Stimulated activated CD8-positive, alpha-beta memory T cell treated with anti-CD3 and anti-CD28 coated beads, Interleukin-4, amount 100 ng/mL, for 4 hours (primary cell): Measurements from ENCODE around the gene DDX10.
"Not testable (repeated sequence)": the region's sequence is repeated elsewhere in the genome, so short reads cannot be mapped to it uniquely, and the experiment has no call there.

ENCODE experiments used
- DNase-seq, 2 donors: peaks; one replicate each; pipeline ENCODE4 v3.0.0-alpha.2; 2020; ENCODE audit warnings: low read depth in 2 of 2, low spot score in 1 of 2

DDX10 gene

GRCh38 chr11:108713076-108713790, 48.4 kb downstream of the DDX10 start:
- DNase-seq: no peak

- DNase-seq: no peak
Measured at GRCh38 chr11:108715239-108715638, 50.4 kb downstream of the DDX10 start.

- no peak for DNase-seq
Measured at GRCh38 chr11:108718466-108718865, 53.6 kb downstream of the DDX10 start.

GRCh38 chr11:108724974-108725689, 60.3 kb downstream of the DDX10 start:
- DNase-seq: no peak

GRCh38 chr11:108726077-108726800, 61.4 kb downstream of the DDX10 start:
- no peak for DNase-seq

- DNase-seq: no peak
Measured at GRCh38 chr11:108727665-108728064, 62.8 kb downstream of the DDX10 start.

DNA sequence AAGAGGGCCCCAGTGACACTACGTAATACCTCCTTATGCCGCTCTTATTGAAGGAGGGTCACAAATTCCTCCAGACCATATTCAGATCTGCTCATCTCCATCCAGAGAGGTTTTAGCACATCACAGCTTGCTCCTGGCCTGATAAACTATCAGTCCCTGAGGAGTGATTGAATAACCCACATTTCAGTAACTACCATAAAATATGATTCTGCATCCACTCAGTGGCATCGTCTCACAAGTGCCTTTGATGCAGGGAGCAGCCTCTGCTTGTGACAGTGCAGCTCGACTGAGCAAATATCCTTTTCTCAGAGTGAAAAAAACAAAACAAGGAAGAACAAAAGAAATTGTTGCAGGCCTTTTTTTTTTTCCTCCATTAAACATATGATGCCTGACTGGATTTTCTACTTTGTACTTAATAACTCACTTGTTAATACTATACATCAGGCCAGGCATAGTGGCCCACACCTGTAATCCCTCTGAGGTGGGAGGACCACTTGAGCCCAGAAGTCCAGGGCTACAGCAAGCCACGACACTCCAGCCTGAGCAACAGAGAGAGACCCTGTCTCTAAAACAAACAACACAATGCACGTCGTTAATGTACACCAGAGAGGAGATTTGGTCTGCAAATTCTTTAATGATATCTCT, 64.5 kb downstream of the DDX10 start:
- DNase-seq: no peak

DNA sequence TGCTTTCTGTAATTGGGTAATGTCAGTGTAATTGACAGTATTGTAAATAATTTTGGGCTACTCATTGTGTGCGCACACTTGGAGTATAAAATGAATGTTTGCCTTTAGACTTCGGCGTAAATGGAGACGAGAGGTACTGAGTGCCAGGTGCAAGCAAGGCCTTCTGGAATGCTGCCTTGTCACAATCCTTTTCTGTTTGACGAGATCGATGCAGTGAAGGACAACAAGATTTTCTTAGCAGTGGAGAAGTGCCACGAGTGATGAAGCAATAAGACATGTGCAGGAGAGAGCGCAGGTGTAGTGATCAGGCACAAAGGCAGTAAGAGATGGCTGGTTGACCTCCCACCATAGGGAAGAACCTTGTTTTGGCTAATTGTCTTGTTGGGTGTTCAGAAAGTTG, 67.5 kb downstream of the DDX10 start:
- DNase-seq: no peak

DNA sequence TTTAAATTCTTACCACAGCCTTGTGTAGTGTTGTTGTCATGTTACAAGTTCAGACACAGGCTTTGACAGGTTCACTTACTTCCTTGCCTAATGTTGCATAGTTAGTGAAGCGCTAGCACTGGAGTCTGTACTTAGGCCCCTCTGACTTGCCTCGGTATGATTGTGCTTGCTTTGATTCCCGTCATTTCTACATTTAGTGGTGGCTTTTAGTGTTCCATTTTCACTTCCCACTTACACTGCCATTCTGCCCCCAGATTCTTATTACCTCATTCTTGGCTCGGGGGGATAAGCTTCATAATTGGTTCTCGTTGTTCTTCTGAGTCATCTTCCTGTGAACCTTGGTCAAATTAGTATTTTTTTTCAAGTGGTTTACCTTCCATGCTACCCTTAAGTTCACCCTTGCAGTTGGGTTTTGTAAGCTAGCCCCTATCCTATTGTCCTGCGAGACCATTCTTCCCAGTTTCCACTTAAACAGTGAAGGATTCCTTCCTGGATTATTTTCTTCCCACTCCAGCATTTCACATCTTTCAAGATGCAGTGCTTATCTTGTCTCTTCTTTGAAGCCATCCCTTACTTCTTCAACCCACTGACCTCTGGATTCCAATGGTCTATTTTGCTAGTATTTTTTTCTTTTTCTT, 68.7 kb downstream of the DDX10 start:
- no peak for DNase-seq

- no peak for DNase-seq
Measured at GRCh38 chr11:108734283-108734682, 69.4 kb downstream of the DDX10 start.

DNA sequence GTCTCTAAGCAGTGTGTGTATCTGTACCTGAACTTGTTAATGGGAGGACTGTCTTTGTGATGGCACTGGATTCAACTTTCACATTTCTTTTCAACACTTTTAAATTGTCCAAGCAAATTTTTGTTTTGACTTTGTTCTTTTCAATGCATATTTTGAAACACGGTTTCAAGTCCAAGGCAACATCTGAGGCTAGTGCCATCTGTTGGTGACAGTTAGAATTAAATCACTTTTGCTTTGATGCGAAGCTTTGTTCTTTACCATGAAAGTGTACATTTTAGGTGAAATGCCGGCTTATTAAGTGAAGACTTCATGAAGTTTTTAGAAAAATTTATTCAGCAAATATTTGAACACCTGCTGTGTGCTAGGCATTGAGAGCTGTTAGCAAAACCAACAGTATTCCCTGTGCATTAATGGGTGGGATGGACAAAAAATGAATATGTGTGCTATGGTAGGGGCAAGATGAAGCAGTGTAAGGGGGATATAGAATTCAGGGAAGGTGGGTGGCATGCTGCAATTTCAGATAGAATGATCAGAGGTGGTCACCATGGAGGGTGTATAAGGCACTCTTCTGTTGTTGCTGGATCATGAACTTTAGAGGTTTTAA, 70.2 kb downstream of the DDX10 start:
- DNase-seq: no peak

DNA sequence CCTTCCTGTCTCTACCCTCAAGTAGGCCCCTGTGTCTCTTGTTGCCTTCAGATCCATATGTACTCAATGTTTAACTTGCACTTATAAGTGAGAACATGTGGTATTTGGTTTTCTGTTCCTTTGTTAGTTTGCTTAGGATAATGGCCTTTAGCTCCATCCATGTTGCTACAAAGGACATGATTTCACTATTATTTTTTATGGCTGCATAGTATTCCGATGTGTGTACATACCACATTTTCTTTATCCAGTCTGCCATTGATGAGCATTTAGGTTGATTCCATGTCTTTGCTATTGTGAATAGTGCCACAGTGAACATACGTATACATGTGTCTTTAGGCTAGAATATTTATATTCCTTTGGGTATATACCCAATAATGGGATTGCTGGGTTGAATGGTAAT, 75.3 kb downstream of the DDX10 start:
- DNase-seq: not testable (repeated sequence)

GRCh38 chr11:108743851-108744250, 79.0 kb downstream of the DDX10 start:
- DNase-seq: no peak

GRCh38 chr11:108748968-108749367, 84.1 kb downstream of the DDX10 start:
- DNase-seq: no peak

- no peak for DNase-seq
Measured at GRCh38 chr11:108751444-108751843, 86.6 kb downstream of the DDX10 start.

GRCh38 chr11:108752297-108752751, 87.5 kb downstream of the DDX10 start:
- DNase-seq: no peak

DNA sequence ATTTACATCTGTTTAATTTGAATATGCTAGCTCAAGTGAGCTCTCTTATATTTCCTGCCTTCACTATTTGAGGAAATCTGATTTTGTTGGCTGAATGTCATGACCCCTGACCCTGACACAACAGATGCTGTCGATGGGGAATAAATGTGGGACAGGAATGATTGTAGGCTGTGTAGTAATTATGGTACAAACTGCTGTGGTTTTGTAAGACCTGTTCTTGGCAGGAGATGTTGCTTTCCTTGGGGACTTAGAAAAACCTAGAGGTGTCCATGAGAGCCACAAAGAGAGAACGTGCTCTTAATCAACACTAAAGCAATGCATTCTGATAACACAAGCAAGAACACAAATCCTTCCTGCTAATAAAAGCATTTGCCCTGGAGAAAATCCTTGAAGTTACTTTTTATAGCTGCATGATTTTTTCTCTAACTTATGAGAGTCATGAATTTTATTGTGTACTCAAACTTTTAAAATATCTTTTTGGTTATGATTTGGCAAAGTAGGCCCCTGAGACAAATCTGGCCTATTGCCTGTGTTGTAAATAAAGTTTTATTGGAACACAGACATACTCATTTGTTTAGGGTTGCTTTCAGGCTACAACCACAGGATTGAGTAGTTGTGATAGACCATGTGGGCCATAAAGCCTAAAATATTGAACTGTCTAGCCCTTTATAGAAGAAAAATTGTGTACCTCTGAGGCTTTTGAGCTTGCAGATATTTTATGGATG, 90.2 kb downstream of the DDX10 start:
- no peak for DNase-seq

DNA sequence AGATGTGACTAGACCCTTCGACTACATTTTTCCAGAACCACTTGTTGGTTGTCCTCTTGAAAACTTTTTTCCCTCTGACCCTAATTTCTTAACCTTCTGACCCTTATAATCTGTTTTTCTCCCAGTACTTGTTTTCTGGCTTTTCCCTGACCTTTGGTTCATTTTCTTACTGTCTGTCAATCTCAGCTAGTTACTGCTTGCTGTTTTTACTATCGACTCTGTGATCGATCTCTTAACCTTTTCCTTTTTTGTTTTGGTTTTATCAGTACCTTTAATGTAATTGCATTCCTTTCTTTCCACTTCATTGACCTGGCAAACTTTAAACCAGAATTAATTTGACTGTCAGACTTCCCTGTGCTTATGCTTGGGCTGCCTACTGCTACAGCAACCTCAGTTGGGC, 92.8 kb downstream of the DDX10 start:
- DNase-seq: no peak

- no peak for DNase-seq
Measured at GRCh38 chr11:108758458-108758857, 93.6 kb downstream of the DDX10 start.

DNA sequence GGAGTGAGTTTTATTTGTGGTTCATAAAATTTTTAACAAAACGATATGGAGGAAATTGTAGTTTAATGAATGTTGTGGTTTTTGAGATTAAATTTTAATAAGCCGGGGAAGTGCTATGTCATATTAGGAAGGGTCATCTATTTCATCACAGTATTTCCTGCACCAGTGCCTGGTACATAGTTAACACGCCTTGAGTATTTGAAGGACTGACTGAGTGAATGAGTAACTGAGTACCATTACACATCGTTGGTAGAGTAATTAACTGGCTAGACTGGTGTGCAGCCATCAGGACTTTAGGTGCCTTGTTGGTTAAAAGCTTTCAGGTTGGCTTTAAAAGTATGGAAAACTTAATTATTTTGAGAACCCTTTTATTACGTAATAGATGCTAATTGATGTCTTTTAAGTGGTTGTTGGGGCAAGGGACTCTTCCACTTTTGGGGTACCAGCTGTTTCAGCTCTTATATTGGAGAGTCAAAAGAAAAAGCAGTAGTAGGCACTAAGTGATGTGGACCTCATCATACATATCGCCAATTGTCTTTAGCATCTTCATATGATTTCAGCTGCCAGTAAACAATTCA, 101.8 kb downstream of the DDX10 start:
- no peak for DNase-seq
